GM12872 (cell line): ENCODE measurements around the gene FBXL22.

Source experiments
- TF ChIP-seq, protein P1 (sequence below): IDR thresholded peaks from 3 replicates; pipeline ENCODE4 v1.5.1; 2011; ENCODE audit warnings: low read depth, mild to moderate bottlenecking, low read length, moderate library complexity; ENCODE audit not compliant: insufficient read depth

Gene FBXL22, protein sequence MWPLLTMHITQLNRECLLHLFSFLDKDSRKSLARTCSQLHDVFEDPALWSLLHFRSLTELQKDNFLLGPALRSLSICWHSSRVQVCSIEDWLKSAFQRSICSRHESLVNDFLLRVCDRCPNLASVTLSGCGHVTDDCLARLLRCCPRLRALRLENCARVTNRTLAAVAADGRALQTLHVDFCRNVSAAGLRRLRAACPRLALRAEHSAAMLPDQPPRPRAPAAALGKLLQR

DNA sequence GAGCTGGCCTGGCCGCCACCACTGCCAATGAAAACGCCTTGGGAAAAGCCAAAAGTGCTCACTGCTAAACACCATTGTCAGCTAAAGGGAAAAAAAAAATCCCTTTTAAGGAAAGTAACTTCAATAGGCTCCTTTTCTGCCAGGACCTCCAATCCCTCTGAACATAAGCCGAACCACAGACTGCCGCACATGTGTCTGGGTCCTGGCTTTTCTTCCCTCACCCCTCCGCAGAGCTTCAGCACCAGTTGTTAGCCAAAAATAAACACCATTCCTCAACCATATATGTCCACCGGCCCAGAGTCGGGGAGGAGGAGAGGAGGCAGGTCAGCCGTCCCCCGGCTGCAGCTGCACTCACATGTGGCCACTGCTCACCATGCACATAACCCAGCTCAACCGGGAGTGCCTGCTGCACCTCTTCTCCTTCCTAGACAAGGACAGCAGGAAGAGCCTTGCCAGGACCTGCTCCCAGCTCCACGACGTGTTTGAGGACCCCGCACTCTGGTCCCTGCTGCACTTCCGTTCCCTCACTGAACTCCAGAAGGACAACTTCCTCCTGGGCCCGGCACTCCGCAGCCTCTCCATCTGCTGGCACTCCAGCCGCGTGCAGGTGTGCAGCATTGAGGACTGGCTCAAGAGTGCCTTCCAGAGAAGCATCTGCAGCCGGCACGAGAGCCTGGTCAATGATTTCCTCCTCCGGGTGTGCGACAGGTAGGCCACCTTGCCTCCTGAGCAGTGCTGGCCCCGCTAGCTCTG lies at the start of gene FBXL22:
FBXL22 (plus strand) TSS at position 350 of the 753 bp plus-strand sequence; CDS start at position 356, 6 bp downstream.
- TF ChIP-seq, protein P1, sequence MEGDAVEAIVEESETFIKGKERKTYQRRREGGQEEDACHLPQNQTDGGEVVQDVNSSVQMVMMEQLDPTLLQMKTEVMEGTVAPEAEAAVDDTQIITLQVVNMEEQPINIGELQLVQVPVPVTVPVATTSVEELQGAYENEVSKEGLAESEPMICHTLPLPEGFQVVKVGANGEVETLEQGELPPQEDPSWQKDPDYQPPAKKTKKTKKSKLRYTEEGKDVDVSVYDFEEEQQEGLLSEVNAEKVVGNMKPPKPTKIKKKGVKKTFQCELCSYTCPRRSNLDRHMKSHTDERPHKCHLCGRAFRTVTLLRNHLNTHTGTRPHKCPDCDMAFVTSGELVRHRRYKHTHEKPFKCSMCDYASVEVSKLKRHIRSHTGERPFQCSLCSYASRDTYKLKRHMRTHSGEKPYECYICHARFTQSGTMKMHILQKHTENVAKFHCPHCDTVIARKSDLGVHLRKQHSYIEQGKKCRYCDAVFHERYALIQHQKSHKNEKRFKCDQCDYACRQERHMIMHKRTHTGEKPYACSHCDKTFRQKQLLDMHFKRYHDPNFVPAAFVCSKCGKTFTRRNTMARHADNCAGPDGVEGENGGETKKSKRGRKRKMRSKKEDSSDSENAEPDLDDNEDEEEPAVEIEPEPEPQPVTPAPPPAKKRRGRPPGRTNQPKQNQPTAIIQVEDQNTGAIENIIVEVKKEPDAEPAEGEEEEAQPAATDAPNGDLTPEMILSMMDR: no peak

DNA sequence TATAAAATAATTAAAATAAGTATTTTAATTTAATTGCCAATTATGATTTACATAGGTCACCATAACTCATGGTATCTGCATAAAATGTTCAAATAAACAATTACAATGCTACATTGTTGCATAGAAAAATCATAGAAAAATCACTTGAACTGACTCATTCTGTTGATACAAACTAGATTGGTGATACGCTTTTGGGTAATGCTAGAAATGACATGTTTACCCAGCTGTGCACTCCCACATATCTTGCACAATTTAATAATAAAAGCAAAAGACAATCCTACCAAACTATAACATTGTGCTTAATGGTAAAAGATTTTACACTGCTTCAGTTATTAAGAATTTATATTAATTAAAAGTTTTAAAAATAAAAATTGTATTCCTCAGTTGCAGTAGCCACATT lies 45.8 kb upstream of the FBXL22 start:
- TF ChIP-seq, protein P1: no peak

DNA sequence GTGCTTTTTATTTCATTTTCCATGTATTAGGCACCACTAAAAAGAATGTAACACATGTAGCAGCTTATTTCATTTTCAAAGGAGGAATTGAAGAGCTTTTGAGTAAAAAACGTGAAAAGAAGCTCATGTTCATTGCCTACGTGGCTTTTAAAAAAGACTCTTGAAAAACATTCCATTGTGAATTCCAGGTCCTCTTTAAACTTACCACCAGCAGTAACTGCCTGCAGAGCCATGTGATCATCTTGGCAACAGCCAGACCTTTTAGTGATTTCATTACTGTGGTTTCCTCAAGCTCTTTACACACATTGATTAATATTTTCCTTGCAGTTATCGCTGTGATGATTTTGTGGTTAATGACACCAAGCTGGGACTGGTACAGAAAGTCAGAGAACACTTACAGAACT lies 43.8 kb upstream of the FBXL22 start:
- TF ChIP-seq, protein P1: no peak

DNA sequence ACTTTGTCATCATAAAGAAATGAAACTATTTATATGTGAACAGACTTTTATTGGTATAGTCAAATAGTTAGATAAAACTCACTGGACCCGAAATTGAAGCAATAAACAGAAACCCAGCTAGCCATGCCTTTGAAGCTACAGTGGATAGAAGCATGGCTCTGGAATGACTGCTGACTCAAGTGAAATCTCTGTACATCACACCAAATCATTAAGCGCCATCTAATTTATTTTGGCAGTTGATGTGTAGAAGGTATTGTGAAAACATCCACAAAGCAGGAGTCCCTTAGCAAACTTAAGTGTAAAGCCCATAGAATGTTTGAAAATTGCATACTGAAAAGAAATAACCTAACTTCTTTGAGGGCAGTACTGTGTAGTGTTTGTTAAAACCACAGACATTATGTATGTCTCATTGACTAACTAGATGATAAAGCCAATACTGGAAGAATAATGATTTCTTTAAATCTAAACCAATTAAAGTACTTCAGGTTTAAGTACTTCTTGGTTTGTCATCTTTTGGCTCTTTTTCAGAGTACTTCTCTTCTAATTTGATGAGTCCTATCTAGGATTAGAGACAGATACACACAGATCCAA lies 42.8 kb upstream of the FBXL22 start:
- TF ChIP-seq, protein P1: no peak

DNA sequence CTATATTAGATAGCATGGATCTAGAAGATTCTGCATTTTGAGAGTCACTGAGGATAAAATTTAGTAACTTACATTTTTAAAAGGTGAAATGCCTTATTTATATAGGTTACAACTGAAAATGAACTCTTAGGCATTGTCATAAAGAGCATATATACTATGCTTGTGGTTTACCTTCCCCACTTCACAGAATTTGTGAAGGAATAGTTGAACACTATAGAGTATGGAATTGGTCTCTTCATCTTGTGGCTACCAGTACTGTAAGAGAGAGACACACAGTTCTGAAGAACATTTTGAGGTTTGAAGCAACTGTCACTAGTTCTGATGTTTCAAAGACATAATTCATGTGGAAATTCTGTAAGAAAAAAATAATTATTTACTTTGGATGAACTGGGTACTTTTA lies 41.7 kb upstream of the FBXL22 start:
- TF ChIP-seq, protein P1: no peak

DNA sequence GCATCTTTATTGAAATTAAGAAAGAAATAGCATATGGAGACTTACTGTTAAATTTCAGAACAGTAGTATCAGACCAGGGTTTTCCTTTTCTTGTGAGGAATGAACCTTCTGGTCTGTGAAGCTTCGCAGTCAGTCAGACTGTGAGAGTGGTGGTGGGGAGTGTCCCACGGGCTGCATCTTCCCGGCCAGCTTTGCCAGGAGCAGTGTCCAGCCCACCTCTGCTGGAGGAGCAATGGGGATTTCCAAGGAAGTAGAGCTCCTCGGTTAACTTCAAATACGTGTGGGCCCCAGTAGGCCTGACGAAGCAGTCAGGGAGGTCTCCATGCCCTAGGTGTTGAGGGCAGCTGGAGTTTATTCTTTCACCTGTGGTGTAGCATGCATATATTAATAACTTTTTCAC lies 40.9 kb upstream of the FBXL22 start:
- TF ChIP-seq, protein P1: no peak

DNA sequence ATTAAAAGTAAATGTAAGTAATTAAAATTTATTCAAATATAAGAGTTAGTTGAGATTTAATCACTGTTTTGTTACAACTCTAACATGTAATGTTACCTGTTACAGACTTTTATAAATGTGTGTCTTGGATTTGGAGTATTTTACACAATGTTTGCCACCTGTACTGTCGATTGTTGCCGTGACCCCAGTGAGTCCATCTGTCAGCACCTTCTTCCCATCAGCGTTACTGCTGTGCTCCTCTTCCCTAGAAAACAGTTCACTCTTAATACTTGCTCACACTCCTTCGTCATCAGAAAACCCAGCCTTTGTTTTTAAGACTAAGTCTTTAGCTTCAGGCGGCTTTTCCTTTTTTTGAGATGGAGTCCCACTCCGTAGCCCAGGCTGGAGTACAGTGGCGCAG lies 40.5 kb upstream of the FBXL22 start:
- TF ChIP-seq, protein P1: no peak
